HCT116 (cell line): ENCODE measurements around the gene SERPINB6. TPM values are rescaled to one million over a fixed set of nuclear protein-coding genes. Genes with fewer than 3 reads are reported as not detected.
"Not testable (repeated sequence)": the region's sequence is repeated elsewhere in the genome, so short reads cannot be mapped to it uniquely, and the experiment has no call there.

Experiments
- ATAC-seq: fragments of 200-7000 bp; cut with Tn5 transposase; 2 replicates; pipeline ENCODE4 v1.9.1; 2020; ENCODE audit warnings: mild to moderate bottlenecking, moderate library complexity
- BruUV-seq: library from RNA; stranded (reverse); fragments of 400-500 nt; replicated peaks from 2 replicates; lab custom pipeline; 2021; lab: Mats Ljungman, UMichigan
- CTCF ChIA-PET: fragments of 300-600 bp; sonication (Branson Sonifier 250); formaldehyde crosslinking; loops from one replicate; lab custom pipeline; 2021; ENCODE audit warnings: antibody characterized with exemption; lab: Charles Lee
- POLR2A ChIA-PET: fragments of 300-600, 350-600 bp; sonication (Branson Sonifier 250); formaldehyde crosslinking; loops from one replicate; lab custom pipeline; 2021; ENCODE audit warnings: antibody characterized with exemption; lab: Charles Lee
- RAD21 ChIA-PET, 2 experiments: fragments of 300-600 bp; sonication (Branson Sonifier 250); formaldehyde crosslinking; loops; one replicate each; lab custom pipeline; 2023; ENCODE audit warnings: low total read pairs in 2 of 2; ENCODE audit not compliant: uncharacterized antibody in 2 of 2, unreplicated experiment in 2 of 2, low non-redundant PET in 1 of 2; lab: Charles Lee
- DNase-seq: peaks from one replicate; pipeline ENCODE4 v3.0.0-alpha.2; 2010; ENCODE audit warnings: low read depth, low spot score
- H2AFZ ChIP-seq: fragments of 200-600 bp; shearing (Covaris generic), sonication (generic); 2 replicates; pipeline ENCODE4 v1.6.1; 2017; ENCODE audit warnings: low read depth, mixed run types, mixed read lengths, antibody characterized with exemption, low read length; ENCODE audit not compliant: poor library complexity, severe bottlenecking
- H3K27ac ChIP-seq: 2 replicates; pipeline ENCODE4 v1.5.1; 2012; ENCODE audit warnings: low read depth, low read length
- H3K27me3 ChIP-seq: fragments of 200-600 bp; sonication (generic); 2 replicates; pipeline ENCODE4 v1.6.1; 2016; ENCODE audit warnings: mixed run types, low read length, mixed read lengths; ENCODE audit not compliant: insufficient read depth
- H3K36me3 ChIP-seq, 2 experiments: fragments of 200-500 bp in 1 of 2; fragments of 200-600 bp in 1 of 2; sonication (Bioruptor generic) in 1 of 2; sonication (generic) in 1 of 2; 2 replicates each; pipeline versions ENCODE4 v1.5.1 to v1.6.1; 2014 to 2016; ENCODE audit warnings: low read length in 2 of 2, inconsistent platforms in 1 of 2, mixed read lengths in 1 of 2, mixed run types in 1 of 2; ENCODE audit not compliant: insufficient read depth in 2 of 2, control insufficient read depth in 1 of 2
- H3K4me1 ChIP-seq, 2 experiments: fragments of 200-600 bp in 1 of 2; sonication (generic) in 1 of 2; 2 replicates each; pipeline versions ENCODE4 v1.5.1 to v1.6.1; 2012 to 2017; ENCODE audit warnings: low read length in 2 of 2, inconsistent platforms in 1 of 2, mild to moderate bottlenecking in 1 of 2, mixed read lengths in 1 of 2, mixed run types in 1 of 2, moderate library complexity in 1 of 2; ENCODE audit not compliant: insufficient read depth in 2 of 2, control insufficient read depth in 1 of 2
- H3K4me2 ChIP-seq: fragments of 200-600 bp; sonication (generic); 2 replicates; pipeline ENCODE4 v1.6.1; 2017; ENCODE audit warnings: mixed run types, low read length, mixed read lengths
- H3K4me3 ChIP-seq, 2 experiments: fragments of 200-600 bp in 1 of 2; sonication (generic) in 1 of 2; replicated peaks in 1 of 2; 2 replicates each; pipeline ENCODE4 v1.5.1; 2011 to 2016; ENCODE audit warnings: low read length in 2 of 2, control low read depth in 1 of 2, low read depth in 1 of 2, mild to moderate bottlenecking in 1 of 2, mixed read lengths in 1 of 2, mixed run types in 1 of 2
- H3K79me2 ChIP-seq: fragments of 200-600 bp; sonication (generic); 2 replicates; pipeline ENCODE4 v1.6.1; 2017; ENCODE audit warnings: mild to moderate bottlenecking, mixed run types, low read length, moderate library complexity, mixed read lengths; ENCODE audit not compliant: insufficient read depth
- H3K9ac ChIP-seq: fragments of 200-600 bp; sonication (generic); 2 replicates; pipeline ENCODE4 v1.6.1; 2016; ENCODE audit warnings: low read length, mixed read lengths
- H3K9me2 ChIP-seq: fragments of 200-600 bp; sonication (generic), shearing (Covaris generic); 2 replicates; pipeline ENCODE4 v1.6.1; 2017; ENCODE audit warnings: mixed run types, mild to moderate bottlenecking, moderate library complexity; ENCODE audit not compliant: insufficient read depth
- H3K9me3 ChIP-seq, 2 experiments: fragments of 200-500 bp in 1 of 2; fragments of 200-600 bp in 1 of 2; sonication (Bioruptor generic) in 1 of 2; sonication (generic) in 1 of 2; 2 replicates each; pipeline ENCODE4 v1.6.1; 2014 to 2017; ENCODE audit warnings: low read length in 2 of 2, mixed read lengths in 2 of 2, inconsistent platforms in 1 of 2, low read depth in 1 of 2, mild to moderate bottlenecking in 1 of 2, mixed run types in 1 of 2, moderate library complexity in 1 of 2; ENCODE audit not compliant: control insufficient read depth in 1 of 2, insufficient read depth in 1 of 2
- H4K20me1 ChIP-seq: fragments of 200-600 bp; sonication (generic), shearing (Covaris generic); 2 replicates; pipeline ENCODE4 v1.6.1; 2017; ENCODE audit warnings: mixed run types, mild to moderate bottlenecking, moderate library complexity; ENCODE audit not compliant: insufficient read depth
- ATF3 ChIP-seq: IDR thresholded peaks from 2 replicates; pipeline ENCODE4 v1.6.1; 2012
- CBX3 ChIP-seq: IDR thresholded peaks from 2 replicates; pipeline ENCODE4 v1.6.1; 2012; ENCODE audit warnings: low read depth
- CEBPB ChIP-seq: IDR thresholded peaks from 2 replicates; pipeline ENCODE4 v1.6.1; 2012; ENCODE audit warnings: low read depth
- EGR1 ChIP-seq: IDR thresholded peaks from 2 replicates; pipeline ENCODE4 v1.6.1; 2012; ENCODE audit warnings: low read depth
- ELF1 ChIP-seq: IDR thresholded peaks from 2 replicates; pipeline ENCODE4 v1.6.1; 2012; ENCODE audit warnings: low read depth, borderline replicate concordance
- EZH2 ChIP-seq: fragments of 200-600 bp; sonication (generic); IDR thresholded peaks from 2 replicates; pipeline ENCODE4 v1.6.1; 2017; ENCODE audit warnings: antibody characterized with exemption, mixed run types
- EZH2phosphoT487 ChIP-seq: fragments of 200-600 bp; IDR thresholded peaks from 2 replicates; pipeline ENCODE4 v1.6.1; 2018; ENCODE audit warnings: antibody characterized with exemption, borderline replicate concordance
- FOSL1 ChIP-seq: IDR thresholded peaks from 2 replicates; pipeline ENCODE4 v1.6.1; 2012; ENCODE audit warnings: low read depth
- JUND ChIP-seq: IDR thresholded peaks from 2 replicates; pipeline ENCODE4 v1.6.1; 2012
- POLR2A ChIP-seq: IDR thresholded peaks from 2 replicates; pipeline ENCODE4 v1.7.0; 2011; ENCODE audit warnings: borderline replicate concordance; ENCODE audit not compliant: insufficient read depth, insufficient read length; ENCODE audit errors: extremely low read depth
- POLR2AphosphoS5 ChIP-seq: IDR thresholded peaks from 2 replicates; pipeline ENCODE4 v1.6.1; 2011; ENCODE audit warnings: mild to moderate bottlenecking, low read depth, low read length, moderate library complexity
- RAD21 ChIP-seq: IDR thresholded peaks from 2 replicates; pipeline ENCODE4 v1.6.1; 2012; ENCODE audit warnings: low read depth, mild to moderate bottlenecking
- SP1 ChIP-seq: IDR thresholded peaks from 2 replicates; pipeline ENCODE4 v1.6.1; 2012; ENCODE audit warnings: low read depth
- SRF ChIP-seq: IDR thresholded peaks from 2 replicates; pipeline ENCODE4 v1.6.1; 2012; ENCODE audit warnings: low read depth
- TCF7L2 ChIP-seq: IDR thresholded peaks from 2 replicates; pipeline ENCODE4 v1.7.0; 2011; ENCODE audit warnings: borderline replicate concordance, inconsistent platforms; ENCODE audit not compliant: insufficient read depth, insufficient read length; ENCODE audit errors: extremely low read depth
- YY1 ChIP-seq: IDR thresholded peaks from 2 replicates; pipeline ENCODE4 v1.6.1; 2011; ENCODE audit warnings: low read length, low read depth, moderate library complexity, mild to moderate bottlenecking; ENCODE audit not compliant: insufficient replicate concordance; ENCODE audit errors: extremely low read depth
- ZBTB33 ChIP-seq: IDR thresholded peaks from 2 replicates; pipeline ENCODE4 v1.6.1; 2011; ENCODE audit warnings: mild to moderate bottlenecking, low read length, moderate library complexity; ENCODE audit not compliant: insufficient replicate concordance; ENCODE audit errors: extremely low read depth
- intact Hi-C: fragments of 100-400 bp; cut with micrococcal nuclease; formaldehyde crosslinking; loops from 2 replicates; pipeline ENCODE4 v1.10.0; 2022
- total RNA-seq: library from RNA; stranded (reverse); gene quantifications from one replicate; pipeline ENCODE4 v1.2.1, GENCODE V29; 2021; ENCODE audit not compliant: unreplicated experiment
- TF ChIP-seq, protein P1 (sequence below): IDR thresholded peaks from 2 replicates; pipeline ENCODE4 v1.6.1; 2012

The SERPINB6 gene
- total RNA-seq, 1 experiment from 2014 or later: 103 TPM

- DNase-seq: no peak
Measured at GRCh38 chr6:2973676-2974075, 2.3 kb upstream of the SERPINB6 start.

GRCh38 chr6:2973180-2973579 lies 1.8 kb upstream of the SERPINB6 start:
- H3K4me3 ChIP-seq, H3K79me2 ChIP-seq, ATAC-seq, H3K27me3 ChIP-seq, DNase-seq, H3K9me3 ChIP-seq, RAD21 ChIA-PET, H3K4me2 ChIP-seq, H3K9me2 ChIP-seq, H3K27ac ChIP-seq, H4K20me1 ChIP-seq, H2AFZ ChIP-seq, H3K9ac ChIP-seq, intact Hi-C loops, H3K36me3 ChIP-seq, BruUV-seq: not testable (repeated sequence)
- ChIA-PET CTCF (interaction anchor here (1.1 kb wide), 1 partner anchor 21 kb away, joined by 4 read pairs; no protein-coding TSS in a partner anchor), POLR2A (interaction anchor here (1.4 kb wide), 1 partner anchor 13 kb away, joined by 3 read pairs; no protein-coding TSS in a partner anchor)
- H3K4me1 ChIP-seq: peaks cover 19 to 48% of the 10 kb centered on the region in 2 experiments

More at GRCh38 chr6:2973676-2974075, 2.3 kb upstream of the SERPINB6 start:
- ChIA-PET POLR2A (interaction anchor here (1.4 kb wide), 1 partner anchor 13 kb away, joined by 3 read pairs; no protein-coding TSS in a partner anchor), RAD21 (no interaction called here), CTCF (interaction anchor here (1.1 kb wide), 1 partner anchor 21 kb away, joined by 4 read pairs; no protein-coding TSS in a partner anchor)
- H3K9me3 ChIP-seq: no peaks in the 10 kb centered on the region
- intact Hi-C loops: no loop called here
- no peak overlapping the region for H3K4me3 ChIP-seq
- H3K27ac ChIP-seq: no peak overlapping the region
- H3K36me3 ChIP-seq: no peaks in the 10 kb centered on the region
- H3K27me3 ChIP-seq: no peaks in the 10 kb centered on the region
- BruUV-seq: no TSS peak
- no peaks in the 10 kb centered on the region for H4K20me1 ChIP-seq
- H3K79me2 ChIP-seq: 0 out of 2 replicates have a peak, but pooled peaks cover under 1% of the 10 kb centered on the region
- H3K9me2 ChIP-seq: no peaks in the 10 kb centered on the region
- no peak overlapping the region for H3K4me2 ChIP-seq
- TF ChIP-seq SRF (no peak), EGR1 (no peak), CEBPB (no peak), POLR2AphosphoS5 (no peak), TCF7L2 (no peak), YY1 (no peak), CBX3 (no peak), EZH2 (no peak), ELF1 (no peak), ATF3 (no peak), RAD21 (no peak), POLR2A (no peak), JUND (no peak), FOSL1 (no peak), ZBTB33 (no peak), SP1 (no peak), EZH2phosphoT487 (no peak)
- TF ChIP-seq, protein P1, sequence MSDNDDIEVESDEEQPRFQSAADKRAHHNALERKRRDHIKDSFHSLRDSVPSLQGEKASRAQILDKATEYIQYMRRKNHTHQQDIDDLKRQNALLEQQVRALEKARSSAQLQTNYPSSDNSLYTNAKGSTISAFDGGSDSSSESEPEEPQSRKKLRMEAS: no peak
- no peak for ATAC-seq
- H3K9ac ChIP-seq: no peak overlapping the region
- H2AFZ ChIP-seq: no peak overlapping the region
- peaks cover 19 to 50% of the 10 kb centered on the region in 2 experiments for H3K4me1 ChIP-seq
